Measurements from ENCODE around the gene LCN10. TPM values are rescaled to one million over a fixed set of nuclear protein-coding genes. Genes with fewer than 3 reads are reported as not detected.

Gene LCN10
- total RNA-seq, 3 donors from 2014 or later (not counting 1 experiment from before 2014, with no cell fraction given), result not detected

GRCh38 chr9:136721339-136722092, 21.2 kb downstream of the LCN10 start:
- intact Hi-C loops (cut with micrococcal nuclease), result no loop called here
- Histone ChIP-seq H3K9me3 (ENCODE audit: control insufficient read depth, insufficient read depth, low read length) (no peaks in the 10 kb centered on the region), H3K36me3 (ENCODE audit: control insufficient read depth, insufficient read depth, low read length) (peaks cover 37% of the 10 kb centered on the region), H3K4me3 (ENCODE audit: low read length) (no peak overlapping the region), H3K4me1 (ENCODE audit: control insufficient read depth, insufficient read depth, low read length) (peaks cover 21% of the 10 kb centered on the region), H3K27me3 (ENCODE audit: control insufficient read depth, insufficient read depth, low read length) (no peaks in the 10 kb centered on the region), H3K27ac (ENCODE audit: low read length) (no peak overlapping the region)
- no peak for DNase-seq
- H3K27ac Mint-ChIP-seq, result no peak overlapping the region
- no peaks in the 10 kb centered on the region for H3K36me3 Mint-ChIP-seq
- H3K4me1 Mint-ChIP-seq, result peaks cover 10 to 18% of the 10 kb centered on the region in 2 donors
- 86% methylated on average over 30 of the region's 30 CpGs for WGBS (ENCODE audit: insufficient coverage)
- no peak for ATAC-seq
- no peaks in the 10 kb centered on the region for H3K27me3 Mint-ChIP-seq (ENCODE audit: low read depth in 2 of 2)
- no peaks in the 10 kb centered on the region for H3K9me3 Mint-ChIP-seq
- TF ChIP-seq CTCF (IDR thresholded peaks at IDR 0.05), result no peak
- no peak overlapping the region for H3K4me3 Mint-ChIP-seq

- Mint-ChIP-seq H3K27ac (no peak overlapping the region), H3K4me3 (no peak overlapping the region), H3K4me1 (peaks cover 5 to 13% of the 10 kb centered on the region in 2 donors), H3K27me3 (ENCODE audit: low read depth in 2 of 2) (peaks cover 2 to 3% of the 10 kb centered on the region in 2 donors), H3K9me3 (no peaks in the 10 kb centered on the region), H3K36me3 (no peaks in the 10 kb centered on the region)
- TF ChIP-seq CTCF (IDR thresholded peaks at IDR 0.05), result no peak
- no peak for ATAC-seq
- Histone ChIP-seq H3K27me3 (ENCODE audit: control insufficient read depth, insufficient read depth, low read length) (no peaks in the 10 kb centered on the region), H3K4me3 (ENCODE audit: low read length) (no peak overlapping the region), H3K9me3 (ENCODE audit: control insufficient read depth, insufficient read depth, low read length) (no peaks in the 10 kb centered on the region), H3K36me3 (ENCODE audit: control insufficient read depth, insufficient read depth, low read length) (peaks cover 32% of the 10 kb centered on the region), H3K4me1 (ENCODE audit: control insufficient read depth, insufficient read depth, low read length) (peaks cover 15% of the 10 kb centered on the region), H3K27ac (ENCODE audit: low read length) (no peak overlapping the region)
- intact Hi-C loops (cut with micrococcal nuclease), result no loop called here
- 90% methylated on average over 11 of the region's 11 CpGs for WGBS (ENCODE audit: insufficient coverage)
- DNase-seq, result no peak
Observed at GRCh38 chr9:136720898-136721338, 21.8 kb downstream of the LCN10 start.

- Histone ChIP-seq H3K9me3 (ENCODE audit: control insufficient read depth, insufficient read depth, low read length) (no peaks in the 10 kb centered on the region), H3K4me1 (ENCODE audit: control insufficient read depth, insufficient read depth, low read length) (peaks cover 10% of the 10 kb centered on the region), H3K36me3 (ENCODE audit: control insufficient read depth, insufficient read depth, low read length) (peaks cover 26% of the 10 kb centered on the region), H3K4me3 (ENCODE audit: low read length) (no peak overlapping the region), H3K27ac (ENCODE audit: low read length) (no peak overlapping the region), H3K27me3 (ENCODE audit: control insufficient read depth, insufficient read depth, low read length) (no peaks in the 10 kb centered on the region)
- H3K4me3 Mint-ChIP-seq, result no peak overlapping the region
- no peak for DNase-seq
- 92% methylated on average over 20 of the region's 20 CpGs for WGBS (ENCODE audit: insufficient coverage)
- intact Hi-C loops (cut with micrococcal nuclease), result no loop called here
- H3K36me3 Mint-ChIP-seq, result no peaks in the 10 kb centered on the region
- H3K27ac Mint-ChIP-seq, result no peak overlapping the region
- H3K4me1 Mint-ChIP-seq, result peaks cover 5 to 11% of the 10 kb centered on the region in 2 donors
- H3K9me3 Mint-ChIP-seq, result no peaks in the 10 kb centered on the region
- TF ChIP-seq CTCF (IDR thresholded peaks at IDR 0.05), result no peak
- peaks cover 5 to 7% of the 10 kb centered on the region in 2 donors for H3K27me3 Mint-ChIP-seq (ENCODE audit: low read depth in 2 of 2)
- ATAC-seq, result no peak
Observed at GRCh38 chr9:136720251-136720897, 22.4 kb downstream of the LCN10 start.

All from natural killer cell (primary cell).